Raji (cell line): ENCODE measurements around the gene CACNA2D4.

Experiments
- POLR2A ChIP-seq: IDR thresholded peaks from 2 replicates; pipeline ENCODE4 v1.6.1; 2011; ENCODE audit warnings: low read depth, low read length, control low read depth; ENCODE audit not compliant: insufficient read depth

Gene CACNA2D4

GRCh38 chr12:1787714-1788113 is 130.7 kb downstream of the CACNA2D4 start:
- TF ChIP-seq POLR2A = no peak

- TF ChIP-seq POLR2A = no peak
These were observed 136.2 kb downstream of the CACNA2D4 start for GRCh38 chr12:1782215-1782614.

- no peak for TF ChIP-seq POLR2A
These were observed 136.7 kb downstream of the CACNA2D4 start for GRCh38 chr12:1781772-1782171.

GRCh38 chr12:1779783-1780182 is 138.7 kb downstream of the CACNA2D4 start:
- no peak for TF ChIP-seq POLR2A

- TF ChIP-seq POLR2A = no peak
These were observed 139.5 kb downstream of the CACNA2D4 start for GRCh38 chr12:1778911-1779310.

DNA sequence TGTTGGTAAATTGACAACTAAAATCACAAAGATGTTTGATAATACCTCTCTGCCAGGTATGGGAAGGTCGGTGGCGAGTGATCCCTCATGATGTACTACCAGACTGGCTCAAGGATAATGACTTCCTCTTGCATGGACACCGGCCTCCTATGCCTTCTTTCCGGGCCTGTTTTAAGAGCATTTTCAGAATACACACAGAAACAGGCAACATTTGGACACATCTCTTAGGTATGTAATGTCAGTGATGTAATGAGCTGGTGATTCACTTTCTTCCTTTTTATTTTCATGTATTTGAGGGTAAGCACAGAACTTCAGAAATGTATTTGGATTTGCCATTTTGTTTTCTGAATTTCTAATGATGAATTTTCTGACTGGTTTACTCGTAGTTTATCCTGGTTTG is 140.7 kb downstream of the CACNA2D4 start:
- TF ChIP-seq POLR2A = no peak

DNA sequence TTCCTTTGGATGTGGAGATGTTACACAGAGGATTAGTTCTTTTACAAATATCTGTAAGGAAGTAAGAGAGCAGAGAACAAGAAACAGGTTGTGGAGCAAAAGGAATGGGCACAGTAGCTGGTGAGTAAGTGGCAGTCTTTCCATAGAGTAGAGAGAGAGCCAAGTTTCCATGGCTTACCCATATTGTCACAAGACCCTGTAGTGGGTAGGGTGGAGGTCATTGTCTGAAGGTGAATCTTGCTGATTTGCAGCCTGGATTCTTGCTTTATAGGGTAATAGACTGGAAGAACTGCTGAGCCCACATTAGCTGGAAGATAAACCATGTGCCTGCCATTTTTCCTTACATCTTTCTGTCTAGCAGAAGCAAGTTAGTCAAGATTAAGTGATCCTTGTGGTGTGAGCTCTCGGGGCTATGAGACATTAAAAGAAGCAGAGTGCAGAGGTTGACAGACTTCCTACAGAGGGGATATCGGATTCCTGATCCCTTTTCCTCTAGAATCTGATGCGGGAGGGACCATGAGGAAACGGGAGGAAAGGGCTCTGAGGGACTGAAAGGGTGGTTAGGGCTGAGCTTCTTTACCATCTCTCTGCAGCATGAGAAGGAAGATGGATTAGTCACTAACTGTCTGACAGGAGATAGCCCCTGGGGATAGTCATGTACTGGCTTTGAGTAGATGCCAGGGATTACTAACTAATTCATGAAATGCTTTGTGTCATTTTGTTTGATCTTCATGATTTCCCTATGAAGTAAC is 142.1 kb downstream of the CACNA2D4 start:
- TF ChIP-seq POLR2A = no peak

DNA sequence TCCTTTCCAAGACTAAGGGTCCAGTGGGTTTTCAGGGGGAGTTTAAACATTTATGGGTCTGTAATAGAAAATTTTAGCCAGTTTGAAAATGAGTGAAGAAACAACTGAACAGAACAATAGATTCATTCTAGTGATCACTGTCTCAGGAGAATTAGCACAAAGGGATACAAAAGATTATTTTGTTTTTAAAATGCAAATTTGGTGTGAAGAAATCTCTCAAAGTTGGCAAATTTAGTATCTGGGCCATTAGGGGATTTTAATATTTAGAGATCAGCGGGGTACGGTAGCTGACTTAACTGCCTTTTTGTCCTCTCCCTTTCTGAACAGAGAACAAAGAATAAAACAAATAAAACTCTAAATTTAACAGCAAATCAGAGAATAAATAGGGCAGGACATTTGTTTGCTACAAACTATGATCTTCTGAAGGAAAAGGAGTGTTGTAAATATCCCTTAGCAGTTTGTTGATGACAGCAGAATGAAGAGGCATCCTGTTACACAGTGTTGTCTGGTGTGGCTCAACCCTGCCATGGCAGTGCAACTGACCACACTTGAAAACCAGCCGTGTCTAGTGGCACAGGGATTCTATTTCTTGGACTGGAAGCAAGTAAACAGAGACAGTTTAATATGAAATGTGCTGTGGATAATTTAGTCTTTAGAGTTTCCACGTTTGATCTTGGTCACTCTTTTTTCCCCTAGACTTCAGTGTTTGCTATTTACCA is 144.4 kb downstream of the CACNA2D4 start:
- TF ChIP-seq POLR2A = no peak

DNA sequence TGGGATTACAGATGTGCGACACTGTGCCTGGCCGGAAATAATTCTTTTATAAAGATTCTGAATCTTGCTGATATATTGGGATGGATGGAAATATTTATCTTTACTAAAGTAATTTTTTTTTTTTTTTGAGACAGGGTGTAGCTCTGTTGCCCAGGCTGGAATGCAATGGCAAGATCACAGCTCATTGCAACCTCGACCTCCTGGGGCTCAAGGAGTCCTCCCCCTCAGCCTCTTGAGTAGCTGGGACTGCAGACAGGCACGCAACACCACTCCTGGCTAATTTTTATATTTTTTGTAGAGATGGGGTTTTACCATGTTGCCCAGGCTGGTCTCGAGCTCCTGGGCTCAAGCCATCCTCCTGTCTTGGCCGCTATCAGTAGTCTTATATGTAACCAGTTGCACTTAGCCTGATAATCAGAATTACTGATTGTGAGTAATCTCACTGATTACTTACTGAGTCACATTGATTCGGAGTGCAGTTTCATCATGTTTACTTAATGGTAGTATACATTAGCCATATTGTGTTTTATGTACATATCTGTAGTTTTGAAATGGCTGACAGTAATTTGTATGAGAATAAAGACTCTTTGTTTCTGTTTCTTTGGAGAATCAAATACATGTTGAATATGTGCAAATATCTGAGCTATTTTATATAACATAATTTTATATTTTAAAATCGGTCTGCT is 148.5 kb downstream of the CACNA2D4 start:
- no peak for TF ChIP-seq POLR2A

DNA sequence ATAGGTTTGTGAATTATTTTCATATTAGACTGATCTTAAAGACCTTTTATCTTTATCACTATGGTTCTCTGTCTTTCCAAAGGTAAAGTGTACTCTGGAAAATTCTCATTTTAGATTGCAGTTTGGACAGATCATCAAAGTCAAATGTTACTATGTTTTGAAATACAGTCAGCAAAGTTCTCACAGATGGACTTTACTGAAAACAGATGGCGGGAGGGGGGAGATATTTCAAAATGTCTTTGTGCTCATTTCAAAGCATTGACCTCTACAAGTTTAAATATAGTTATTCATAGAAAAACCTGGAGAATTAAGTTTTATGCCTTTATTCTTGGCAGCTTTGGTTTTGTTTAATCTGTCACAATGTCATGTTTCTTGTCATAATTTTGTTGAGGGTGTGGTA is 149.8 kb downstream of the CACNA2D4 start:
- no peak for TF ChIP-seq POLR2A

GRCh38 chr12:1767407-1768090 is 150.9 kb downstream of the CACNA2D4 start:
- TF ChIP-seq POLR2A = no peak

DNA sequence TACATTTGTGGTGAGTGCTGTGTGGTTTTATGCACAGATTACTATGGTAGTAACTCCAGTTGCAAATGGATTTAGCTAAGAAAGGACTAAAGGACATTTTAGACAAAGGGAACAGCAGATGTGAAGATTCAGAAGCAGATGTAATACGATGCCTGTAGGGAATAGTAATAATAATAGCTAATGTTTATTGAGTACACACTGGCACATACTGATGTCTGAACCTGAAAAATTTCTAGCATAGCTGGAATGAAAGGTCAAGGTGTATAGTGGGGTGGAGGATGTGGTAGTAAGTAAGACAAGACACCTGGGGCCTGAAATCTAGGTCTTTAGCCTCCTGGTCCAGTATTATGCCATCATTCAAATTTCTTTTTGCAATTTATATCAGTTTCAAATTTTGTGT is 152.3 kb downstream of the CACNA2D4 start:
- TF ChIP-seq POLR2A = no peak

GRCh38 chr12:1763153-1763552 is 155.3 kb downstream of the CACNA2D4 start:
- TF ChIP-seq POLR2A = no peak

- no peak for TF ChIP-seq POLR2A
These were observed 156.6 kb downstream of the CACNA2D4 start for GRCh38 chr12:1761857-1762256.
